Forelimb muscle (tissue), 1 donor: ENCODE results near the gene DRD1. TPM values are rescaled to one million over a fixed set of nuclear protein-coding genes. Genes with fewer than 3 reads are reported as not detected.
"Not testable (repeated sequence)": the region's sequence is repeated elsewhere in the genome, so short reads cannot be mapped to it uniquely, and the experiment has no call there.

Experiments used
- DNase-seq: peaks from one replicate; pipeline ENCODE4 v3.0.0-alpha.2; 2013; ENCODE audit warnings: low read depth
- polyA plus RNA-seq: library from polyadenylated mRNA; unstranded; fragments of 120-200 nt; gene quantifications from one replicate; pipeline ENCODE4 v1.2.1, GENCODE V29; 2013; ENCODE audit not compliant: insufficient read length

DRD1 gene
- polyA plus RNA-seq, 1 donor = not detected

DNA sequence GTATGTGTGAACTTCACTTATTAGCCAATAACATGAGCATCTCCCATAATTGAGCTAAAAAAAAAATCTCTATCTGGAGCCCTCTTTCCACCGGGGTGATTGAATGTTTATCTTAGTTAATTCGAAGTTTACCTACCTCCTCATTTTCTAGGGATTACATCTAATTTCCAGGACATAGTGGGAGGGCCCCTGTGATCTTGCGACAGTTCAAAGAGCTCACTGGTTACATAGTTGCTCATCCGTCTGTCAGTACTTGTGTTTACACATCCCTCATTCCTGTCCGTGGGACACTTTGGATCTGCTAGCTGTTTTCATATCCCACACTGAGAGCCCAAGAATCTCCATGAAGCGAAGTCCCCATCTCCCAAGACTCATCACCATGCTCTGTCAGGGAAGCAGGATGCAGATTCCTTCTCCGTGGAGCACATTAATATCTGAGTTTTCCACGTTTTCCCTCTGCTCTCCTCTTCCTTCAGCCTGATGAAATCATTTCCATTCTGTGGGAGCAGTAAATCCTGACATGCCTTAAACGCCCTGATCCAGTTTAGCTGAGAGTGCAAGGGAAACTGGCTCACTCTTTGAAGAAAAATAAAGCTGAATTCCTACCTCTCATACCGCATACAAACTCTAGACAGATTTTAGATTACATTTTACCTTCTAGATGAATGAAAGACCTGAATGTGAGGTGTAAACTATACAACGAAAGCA is 24.2 kb upstream of the DRD1 start:
- DNase-seq = no peak

DNA sequence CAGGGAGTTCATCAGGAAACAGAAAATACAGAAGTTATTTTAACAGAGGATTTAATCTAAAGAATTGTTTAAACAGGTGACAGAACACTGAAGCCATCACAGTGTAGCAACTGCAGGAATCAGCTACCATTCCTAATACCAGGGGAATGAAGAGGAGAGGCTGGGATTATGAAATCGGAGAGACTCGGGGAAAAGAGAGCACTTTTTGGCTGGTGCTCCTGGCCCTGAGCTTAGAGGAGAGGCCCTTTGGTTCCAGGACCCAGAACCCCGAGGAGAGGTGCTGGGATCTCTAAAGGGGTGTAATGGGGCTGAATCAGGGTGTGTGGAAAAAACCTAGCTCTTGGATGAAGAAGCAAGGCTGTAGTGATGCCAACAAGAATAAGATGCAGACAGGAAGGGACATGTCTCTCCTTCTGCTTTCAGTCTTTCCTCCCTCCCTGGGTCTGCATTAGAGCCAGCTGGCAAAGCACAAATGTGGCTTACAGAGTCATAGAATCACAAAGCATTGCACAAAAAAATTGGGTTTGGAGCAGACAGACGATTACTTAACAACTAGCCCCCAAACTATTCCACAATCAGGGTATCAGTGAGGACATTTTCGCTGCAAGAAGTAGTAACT is 22.8 kb upstream of the DRD1 start:
- no peak for DNase-seq

GRCh38 chr5:175465282-175465681 is 21.3 kb upstream of the DRD1 start:
- DNase-seq = no peak

GRCh38 chr5:175464942-175465233 is 20.9 kb upstream of the DRD1 start:
- DNase-seq = no peak

DNA sequence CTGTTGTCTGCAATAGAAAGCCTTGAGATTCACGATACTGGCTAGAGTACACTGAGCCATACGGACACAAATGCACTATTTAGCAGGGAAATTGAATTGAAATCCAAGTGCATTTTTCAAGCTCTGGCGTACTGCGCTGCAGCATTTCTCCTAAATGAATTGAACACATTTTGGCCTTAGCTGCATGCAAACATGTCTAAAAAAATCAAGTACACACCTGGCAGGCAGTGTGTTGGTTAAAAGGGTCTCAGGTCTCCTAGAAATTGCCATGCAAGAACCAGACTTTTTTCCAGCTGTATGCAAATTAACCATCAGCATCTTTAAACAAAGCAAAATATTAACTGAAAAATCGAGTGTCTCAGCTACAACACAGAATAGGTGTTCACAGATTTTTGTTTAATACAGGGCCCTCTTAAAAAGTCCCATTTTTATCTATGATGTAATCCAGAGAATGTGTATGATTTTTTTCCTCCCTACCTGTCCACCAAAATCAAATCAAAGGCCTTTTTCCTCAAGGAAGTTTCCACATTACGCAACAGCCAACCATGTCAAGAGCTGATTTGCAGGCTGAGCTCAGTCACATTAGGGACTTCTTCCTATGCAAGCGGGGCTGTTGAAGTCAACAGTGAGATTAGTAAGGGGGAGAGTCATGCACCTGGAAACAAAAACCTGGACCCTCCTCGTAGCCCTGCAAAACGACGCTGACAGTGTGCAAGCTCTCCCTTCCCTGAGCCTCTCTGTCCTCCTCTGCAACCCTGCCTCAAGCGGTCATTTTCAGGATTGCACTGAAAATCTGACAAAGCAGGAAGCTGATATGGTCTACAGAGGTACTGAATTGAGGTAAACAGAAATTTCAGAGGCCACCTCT is 20.3 kb upstream of the DRD1 start:
- no peak for DNase-seq

- no peak for DNase-seq
Measured at GRCh38 chr5:175463641-175464040, 19.7 kb upstream of the DRD1 start.

DNA sequence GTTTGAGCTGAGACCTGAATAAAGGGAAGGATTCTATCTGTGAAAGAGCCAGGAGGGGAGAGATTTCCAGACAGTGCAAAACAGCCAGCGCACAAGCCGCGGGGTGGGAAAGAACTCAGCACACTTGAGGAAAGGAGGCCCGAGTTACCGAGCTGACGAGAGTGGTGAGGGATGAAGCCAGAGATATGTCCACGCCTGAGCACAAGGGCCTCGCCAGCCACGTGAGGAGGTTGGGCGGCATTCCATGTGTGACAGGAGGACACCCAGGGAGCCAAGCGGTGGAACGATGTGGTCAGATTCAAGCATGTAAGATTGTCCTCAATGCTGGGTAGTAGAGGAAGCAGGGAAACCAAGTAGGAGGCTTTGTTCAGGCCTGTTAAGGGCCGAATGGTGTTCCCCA is 17.4 kb upstream of the DRD1 start:
- DNase-seq = no peak

- no peak for DNase-seq
Measured at GRCh38 chr5:175460552-175460951, 16.6 kb upstream of the DRD1 start.

- no peak for DNase-seq
Measured at GRCh38 chr5:175460126-175460525, 16.1 kb upstream of the DRD1 start.

GRCh38 chr5:175457466-175457865 is 13.5 kb upstream of the DRD1 start:
- no peak for DNase-seq

- no peak for DNase-seq
Measured at GRCh38 chr5:175456105-175456742, 12.2 kb upstream of the DRD1 start.

GRCh38 chr5:175454338-175454737 is 10.4 kb upstream of the DRD1 start:
- not testable (repeated sequence) for DNase-seq

DNA sequence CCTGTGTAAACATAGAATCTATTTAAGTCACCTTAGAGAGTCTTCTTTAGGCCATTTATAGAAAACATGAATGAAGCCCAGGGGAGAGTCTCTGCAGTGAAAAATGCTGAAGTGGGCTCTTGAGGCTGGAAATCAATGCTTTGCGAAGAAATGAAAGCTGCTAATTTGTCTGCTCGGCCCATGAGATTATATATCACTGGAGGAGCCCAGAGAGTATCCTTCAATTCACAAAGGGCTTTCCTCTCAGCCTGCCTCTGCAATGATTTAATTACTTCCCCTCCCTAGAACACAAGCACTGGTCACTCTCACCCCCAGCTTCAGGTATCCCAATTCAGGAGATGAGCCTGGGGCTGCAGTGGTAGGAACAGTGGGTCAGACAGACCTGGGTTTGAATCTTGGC is 8.2 kb upstream of the DRD1 start:
- DNase-seq = no peak

GRCh38 chr5:175448276-175448675 is 4.3 kb upstream of the DRD1 start:
- DNase-seq = no peak

DNA sequence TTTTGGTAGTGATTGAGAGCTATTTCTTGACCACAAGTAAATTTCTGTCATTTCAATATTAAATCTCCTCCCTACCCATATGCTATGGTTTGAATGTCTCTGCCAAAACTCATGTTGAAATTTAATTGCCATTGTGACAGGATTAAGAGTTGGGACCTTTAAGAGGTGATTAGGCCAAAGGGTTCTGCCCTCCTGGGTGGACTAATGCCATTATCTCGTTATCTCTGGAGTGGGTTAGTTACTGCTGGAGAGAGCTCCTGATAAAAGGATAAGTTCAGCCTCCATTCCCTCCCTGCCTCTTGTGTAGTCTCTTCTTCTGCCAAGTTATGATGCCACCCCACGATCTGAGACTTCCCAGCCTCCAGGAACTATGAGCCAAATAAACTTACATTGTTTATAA is 3.6 kb upstream of the DRD1 start:
- no peak for DNase-seq

DNA sequence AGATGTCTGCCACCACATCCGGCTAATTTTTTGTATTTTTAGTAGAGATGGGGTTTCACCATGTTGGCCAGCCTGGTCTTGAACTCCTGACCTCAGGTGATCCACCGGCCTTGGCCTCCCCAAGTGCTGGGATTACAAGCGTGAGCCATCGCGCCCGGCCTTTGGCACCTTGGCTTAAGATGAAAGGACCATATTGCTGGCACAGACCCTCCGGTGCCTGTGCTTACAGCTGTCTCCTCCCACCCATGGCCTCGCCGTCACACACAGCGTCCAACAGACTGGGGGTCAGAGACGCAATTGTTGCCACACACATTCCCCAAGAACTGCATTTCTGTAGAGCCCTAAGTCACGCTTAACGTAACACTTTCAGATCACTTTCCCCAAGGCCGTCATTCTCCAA is 2.4 kb upstream of the DRD1 start:
- not testable (repeated sequence) for DNase-seq

- DNase-seq = no peak
Measured at GRCh38 chr5:175444905-175445456, 999 bp upstream of the DRD1 start.

- DNase-seq = no peak
Measured at GRCh38 chr5:175443514-175444059, 395 bp downstream of the DRD1 start.

DNA sequence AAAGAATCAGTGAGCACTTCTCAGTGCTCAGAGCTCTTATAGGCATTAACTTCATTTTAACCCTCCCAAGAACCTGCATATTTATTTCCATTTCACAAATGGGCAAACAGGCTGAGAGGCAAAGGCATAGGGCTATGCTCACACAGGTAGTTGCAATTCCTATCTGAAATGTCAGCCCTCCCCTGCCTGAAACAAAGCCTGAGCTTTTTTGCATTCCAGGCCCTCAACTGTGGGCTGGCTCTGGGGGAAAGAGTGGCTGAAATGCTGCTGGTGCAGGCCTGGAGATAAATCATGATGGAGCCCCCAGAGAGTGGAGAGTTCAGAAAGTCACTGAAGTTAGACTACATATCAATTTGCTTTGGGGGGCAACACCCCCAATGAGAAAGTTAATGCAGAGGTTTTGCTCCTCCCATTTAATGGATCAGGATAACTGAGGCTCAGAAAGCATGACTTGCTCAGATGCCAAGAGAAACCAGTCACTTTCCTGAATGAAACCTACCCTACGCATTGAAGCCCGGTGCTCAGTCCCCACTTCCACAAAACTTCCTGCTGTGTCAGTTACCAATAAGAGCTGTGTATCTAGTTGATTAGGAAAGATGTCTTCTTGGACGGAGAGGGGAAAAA is 5.6 kb downstream of the DRD1 start:
- no peak for DNase-seq

GRCh38 chr5:175436359-175436758 is 7.6 kb downstream of the DRD1 start:
- DNase-seq = no peak

DNA sequence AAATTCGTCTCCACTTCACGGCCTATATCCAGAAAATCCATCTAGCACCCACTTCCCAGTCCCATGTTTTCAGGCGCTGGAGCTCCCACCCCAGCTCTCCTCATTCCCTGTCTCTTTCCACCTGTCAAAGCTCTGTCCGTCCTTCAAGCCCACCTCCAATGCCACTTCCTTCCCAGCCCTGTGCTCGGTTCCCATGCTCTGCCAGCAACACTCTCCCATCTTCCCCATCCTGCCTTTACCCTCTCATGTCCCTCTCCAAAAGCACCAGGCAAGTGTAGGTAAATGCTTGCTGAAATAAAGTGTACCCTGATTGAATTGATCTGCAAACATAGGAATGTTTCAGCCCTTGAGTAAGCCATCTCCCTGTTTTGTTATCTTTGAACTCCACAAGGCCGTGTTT is 9.2 kb downstream of the DRD1 start:
- no peak for DNase-seq
